Measurements from ENCODE around the gene KCNIP4.
"Not testable (repeated sequence)": the region's sequence is repeated elsewhere in the genome, so short reads cannot be mapped to it uniquely, and the experiment has no call there.

KCNIP4 gene

GRCh38 chr4:20761826-20762225 lies 1186.7 kb downstream of the KCNIP4 start:
- TF ChIP-seq PKNOX1 (IDR thresholded peaks at IDR 0.05): no peak
- no peak for TF ChIP-seq SP1 (IDR thresholded peaks at IDR 0.05)
- TF ChIP-seq FOXK2 (IDR thresholded peaks at IDR 0.05): no peak
- TF ChIP-seq CTBP1 (IDR thresholded peaks at IDR 0.05; ENCODE audit: borderline replicate concordance): no peak
- TF ChIP-seq HDGF (IDR thresholded peaks at IDR 0.05; ENCODE audit: borderline replicate concordance): no peak
- TF ChIP-seq LEF1 (IDR thresholded peaks at IDR 0.05; ENCODE audit: borderline replicate concordance): no peak
- no peak for TF ChIP-seq SUZ12 (IDR thresholded peaks at IDR 0.05)
- TF ChIP-seq ZNF384 (IDR thresholded peaks at IDR 0.05): no peak
- TF ChIP-seq FOXM1 (IDR thresholded peaks at IDR 0.05; ENCODE audit: borderline replicate concordance): no peak
- TF ChIP-seq TARDBP (IDR thresholded peaks at IDR 0.05): no peak
- no peak for TF ChIP-seq L3MBTL2 (conservative IDR thresholded peaks at IDR 0.05)
- no peak for TF ChIP-seq ARNT (IDR thresholded peaks at IDR 0.05)
- DNase-seq (ENCODE audit: extremely low spot score): no peak
- ChIA-PET POLR2A (no interaction called here), CTCF (interaction anchor here (2.5 kb wide), 1 partner anchor 11 kb away, joined by 10 read pairs; no protein-coding TSS in a partner anchor)

DNA sequence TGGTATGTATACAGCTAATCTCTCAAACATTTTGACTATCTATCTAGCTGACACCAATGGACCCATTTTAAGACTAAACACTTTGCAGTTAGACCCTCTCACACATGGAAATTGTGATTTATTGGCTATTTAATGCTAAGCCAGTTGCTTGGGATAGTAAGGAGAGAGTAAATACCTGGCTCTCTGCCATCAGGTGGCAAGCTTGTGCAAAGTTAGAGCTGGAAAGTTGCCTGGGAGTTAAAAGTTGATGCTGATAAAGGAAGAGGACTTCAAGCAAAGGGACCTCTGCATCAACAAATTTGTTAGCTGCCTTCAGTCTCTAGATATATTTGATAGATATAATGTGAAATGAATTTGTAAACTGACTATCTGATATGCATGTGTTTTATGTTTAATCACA lies 1187.2 kb downstream of the KCNIP4 start:
- TF ChIP-seq ELF4 (IDR thresholded peaks at IDR 0.05): no peak
- no peak for TF ChIP-seq LEF1 (IDR thresholded peaks at IDR 0.05; ENCODE audit: borderline replicate concordance)
- no peak for TF ChIP-seq FOXK2 (IDR thresholded peaks at IDR 0.05)
- no peak for TF ChIP-seq SUZ12 (IDR thresholded peaks at IDR 0.05)
- TF ChIP-seq ZNF384 (IDR thresholded peaks at IDR 0.05): no peak
- TF ChIP-seq L3MBTL2 (conservative IDR thresholded peaks at IDR 0.05): no peak
- TF ChIP-seq PKNOX1 (IDR thresholded peaks at IDR 0.05): no peak
- no peak for TF ChIP-seq NFRKB (IDR thresholded peaks at IDR 0.05)
- no peak for TF ChIP-seq FOXA1 (IDR thresholded peaks at IDR 0.05)
- no peak for TF ChIP-seq ARNT (IDR thresholded peaks at IDR 0.05)
- TF ChIP-seq TARDBP (IDR thresholded peaks at IDR 0.05): no peak
- TF ChIP-seq HDGF (IDR thresholded peaks at IDR 0.05; ENCODE audit: borderline replicate concordance): no peak
- TF ChIP-seq SP1 (IDR thresholded peaks at IDR 0.05): no peak
- TF ChIP-seq BHLHE40 (IDR thresholded peaks at IDR 0.05; ENCODE audit: borderline replicate concordance): no peak
- TF ChIP-seq CTBP1 (IDR thresholded peaks at IDR 0.05; ENCODE audit: borderline replicate concordance): no peak
- TF ChIP-seq FOXM1 (IDR thresholded peaks at IDR 0.05; ENCODE audit: borderline replicate concordance): no peak
- no peak for DNase-seq (ENCODE audit: extremely low spot score)
- CTCF ChIA-PET: interaction anchor here (2.5 kb wide), 1 partner anchor 12 kb away, joined by 10 read pairs; no protein-coding TSS in a partner anchor
- POLR2A ChIA-PET: no interaction called here

DNA sequence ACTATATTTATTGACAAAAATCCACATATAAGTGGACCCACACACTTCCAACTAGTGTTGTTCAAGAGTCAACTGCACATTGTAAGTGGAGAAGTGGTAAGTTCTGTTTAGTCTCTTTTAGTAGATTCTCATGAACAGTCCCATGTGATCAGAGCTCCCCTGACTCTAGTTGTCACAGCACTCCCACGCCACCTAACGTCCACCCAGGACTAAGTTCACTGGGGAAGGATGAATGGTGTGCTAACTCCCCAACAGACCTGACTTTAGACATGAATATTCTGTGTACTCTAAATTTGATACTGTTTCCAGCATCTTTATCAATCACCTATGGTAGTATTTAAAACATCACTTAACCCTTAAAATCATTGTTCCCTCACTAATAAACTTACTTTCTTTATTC lies 1188.5 kb downstream of the KCNIP4 start:
- TF ChIP-seq HDGF (IDR thresholded peaks at IDR 0.05; ENCODE audit: borderline replicate concordance) (no peak), FOXM1 (IDR thresholded peaks at IDR 0.05; ENCODE audit: borderline replicate concordance) (no peak), FOXA1 (IDR thresholded peaks at IDR 0.05) (no peak), ZNF384 (IDR thresholded peaks at IDR 0.05) (no peak), ELF4 (IDR thresholded peaks at IDR 0.05) (no peak), NFRKB (IDR thresholded peaks at IDR 0.05) (no peak)
- ChIA-PET CTCF (interaction anchor here (0.8 to 2.5 kb wide), 2 partner anchors 9 to 13 kb away, joined by 3 to 10 read pairs; no protein-coding TSS in a partner anchor), POLR2A (no interaction called here)
- peak; percentile 9 for DNase-seq (ENCODE audit: extremely low spot score)

GRCh38 chr4:20754036-20754435 lies 1194.5 kb downstream of the KCNIP4 start:
- DNase-seq (ENCODE audit: extremely low spot score): no peak
- ChIA-PET CTCF (no interaction called here), POLR2A (no interaction called here)
- TF ChIP-seq CTBP1 (IDR thresholded peaks at IDR 0.05; ENCODE audit: borderline replicate concordance): no peak
- TF ChIP-seq FOXA1 (IDR thresholded peaks at IDR 0.05): no peak
- no peak for TF ChIP-seq L3MBTL2 (conservative IDR thresholded peaks at IDR 0.05)
- TF ChIP-seq FOXK2 (IDR thresholded peaks at IDR 0.05): no peak
- no peak for TF ChIP-seq LEF1 (IDR thresholded peaks at IDR 0.05; ENCODE audit: borderline replicate concordance)
- no peak for TF ChIP-seq TARDBP (IDR thresholded peaks at IDR 0.05)
- TF ChIP-seq BHLHE40 (IDR thresholded peaks at IDR 0.05; ENCODE audit: borderline replicate concordance): no peak
- no peak for TF ChIP-seq SP1 (IDR thresholded peaks at IDR 0.05)

- ChIA-PET CTCF (no interaction called here), POLR2A (no interaction called here)
Measured at GRCh38 chr4:20752641-20753040, 1195.9 kb downstream of the KCNIP4 start.

DNA sequence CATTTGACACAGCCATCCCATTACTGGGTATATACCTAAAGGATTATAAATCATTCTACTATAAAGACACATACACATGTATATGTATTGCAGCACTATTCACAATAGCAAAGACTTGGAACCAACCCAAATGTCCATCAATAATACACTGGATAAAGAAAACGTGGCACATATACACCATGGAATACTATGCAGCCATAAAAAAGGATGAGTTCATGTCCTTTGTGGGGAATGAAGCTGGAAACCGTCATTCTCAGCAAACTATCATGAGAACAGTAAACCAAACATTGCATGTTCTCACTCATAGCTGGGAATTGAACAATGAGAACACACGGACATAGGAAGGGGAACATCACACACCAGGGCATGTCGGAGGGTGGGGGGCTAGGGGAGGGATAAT lies 1202.6 kb downstream of the KCNIP4 start:
- CTCF ChIA-PET; POLR2A ChIA-PET; DNase-seq (ENCODE audit: extremely low spot score): not testable (repeated sequence)

More at GRCh38 chr4:20752641-20753040, 1195.9 kb downstream of the KCNIP4 start:
- no peak for DNase-seq (ENCODE audit: extremely low spot score)
- TF ChIP-seq ELF4 (IDR thresholded peaks at IDR 0.05) (no peak), ARNT (IDR thresholded peaks at IDR 0.05) (no peak), BHLHE40 (IDR thresholded peaks at IDR 0.05; ENCODE audit: borderline replicate concordance) (no peak)

GRCh38 chr4:20735931-20736330 lies 1212.6 kb downstream of the KCNIP4 start:
- no peak for DNase-seq (ENCODE audit: extremely low spot score)
- TF ChIP-seq NFRKB (IDR thresholded peaks at IDR 0.05) (no peak), BHLHE40 (IDR thresholded peaks at IDR 0.05; ENCODE audit: borderline replicate concordance) (no peak), ARNT (IDR thresholded peaks at IDR 0.05) (no peak), FOXA1 (IDR thresholded peaks at IDR 0.05) (no peak), CTBP1 (IDR thresholded peaks at IDR 0.05; ENCODE audit: borderline replicate concordance) (no peak), HDGF (IDR thresholded peaks at IDR 0.05; ENCODE audit: borderline replicate concordance) (no peak), LEF1 (IDR thresholded peaks at IDR 0.05; ENCODE audit: borderline replicate concordance) (no peak), SP1 (IDR thresholded peaks at IDR 0.05) (no peak), FOXK2 (IDR thresholded peaks at IDR 0.05) (no peak), ELF4 (IDR thresholded peaks at IDR 0.05) (no peak), SUZ12 (IDR thresholded peaks at IDR 0.05) (no peak), L3MBTL2 (conservative IDR thresholded peaks at IDR 0.05) (no peak), FOXM1 (IDR thresholded peaks at IDR 0.05; ENCODE audit: borderline replicate concordance) (no peak)
- ChIA-PET POLR2A (no interaction called here), CTCF (no interaction called here)

All from HEK293T (cell line).